GM23248 (cell line): ENCODE measurements around the gene IL12RB1.

Experiments used
- EZH2 ChIP-seq: fragments of 200-600 bp; sonication (generic); IDR thresholded peaks from 2 replicates; pipeline ENCODE4 v1.6.1; 2018; ENCODE audit warnings: antibody characterized with exemption, mild to moderate bottlenecking; ENCODE audit not compliant: insufficient read depth, poor library complexity, severe bottlenecking
- EZH2phosphoT487 ChIP-seq: fragments of 200-600 bp; sonication (generic); IDR thresholded peaks from 2 replicates; pipeline ENCODE4 v1.6.1; 2018; ENCODE audit warnings: antibody characterized with exemption, moderate library complexity, mild to moderate bottlenecking, low read depth; ENCODE audit not compliant: insufficient read depth

- TF ChIP-seq EZH2: no peak
- TF ChIP-seq EZH2phosphoT487: no peak
Measured at GRCh38 chr19:18063463-18063862, 23.3 kb downstream of the IL12RB1 start.
